Lower leg skin (tissue), 4 donors: Measurements from ENCODE around the gene PARM1. TPM values are rescaled to one million over a fixed set of nuclear protein-coding genes. Genes with fewer than 3 reads are reported as not detected.

Experiments used
- DNase-seq, 2 donors: peaks; one replicate each; pipeline ENCODE4 v3.0.0-alpha.2; 2019; ENCODE audit warnings: low spot score in 2 of 2
- H3K4me3 ChIP-seq: fragments of 200-600 bp; sonication (generic); 2 replicates; pipeline ENCODE4 v1.5.1; 2017; ENCODE audit warnings: mild to moderate bottlenecking, low read depth; ENCODE audit not compliant: poor library complexity, severe bottlenecking
- POLR2A ChIP-seq, 2 donors: fragments of 450-650 bp; IDR thresholded peaks; one replicate each; pipeline ENCODE4 v1.6.1; 2016 to 2017; ENCODE audit warnings: antibody characterized with exemption in 2 of 2, mild to moderate bottlenecking in 1 of 2, moderate library complexity in 1 of 2
- WGBS, 2 donors: methylation state at CpG; one replicate each; pipeline ENCODE4 v1.1.5; 2018; 5-methylcytosine and 5-hydroxymethylcytosine counted together
- intact Hi-C: fragments of 100-400 bp; cut with DNase I; formaldehyde crosslinking; loops from one replicate; pipeline ENCODE4 v1.15.0; 2023; ENCODE audit warnings: low total_unique reads
- total RNA-seq, 4 donors: library from RNA; depleted of rRNA; stranded (reverse); fragments of >200 nt; gene quantifications; one replicate each; pipeline ENCODE4 v1.1.0, GENCODE V29; 2016
- TF ChIP-seq, protein P1 (sequence below), 3 donors: fragments of 450-650 bp; IDR thresholded peaks; one replicate each; pipeline ENCODE4 v1.5.1; 2016; ENCODE audit warnings: antibody characterized with exemption in 3 of 3, mild to moderate bottlenecking in 3 of 3, moderate library complexity in 2 of 3

Gene PARM1
- total RNA-seq, 4 donors from 2014 or later, result 7.1 to 28.0 (median 10.9) TPM

DNA sequence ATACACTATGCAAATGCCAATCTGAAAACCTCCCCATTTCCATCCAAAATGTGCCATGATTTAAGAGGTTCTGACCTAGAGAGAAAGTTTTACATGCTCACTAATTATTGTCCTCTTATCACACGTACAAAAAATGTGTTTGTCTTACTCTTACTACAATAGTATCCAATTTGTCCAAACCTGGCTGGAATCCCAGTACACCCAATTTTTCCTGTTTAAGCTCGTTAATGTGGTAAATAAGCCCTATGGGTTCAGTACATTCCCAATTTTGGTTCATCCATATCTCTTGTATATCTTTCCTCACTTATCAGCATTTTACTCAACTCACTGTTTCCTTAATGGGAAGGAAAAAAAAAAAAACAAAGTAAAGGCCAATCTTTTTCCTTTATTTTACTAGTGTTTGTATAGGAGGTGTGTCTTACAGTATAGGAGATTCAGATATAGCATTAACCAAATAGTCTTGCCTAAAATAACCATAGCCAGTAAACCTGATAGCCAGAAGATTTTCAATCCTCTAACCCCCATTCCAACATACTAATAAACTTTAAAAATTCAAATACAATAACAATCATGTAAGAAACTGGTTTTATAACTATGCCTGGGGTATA is 109.8 kb downstream of the PARM1 start:
- WGBS, 2 donors, result 29 to 42% methylated on average over 2 of the region's 2 CpGs
- TF ChIP-seq, protein P1, sequence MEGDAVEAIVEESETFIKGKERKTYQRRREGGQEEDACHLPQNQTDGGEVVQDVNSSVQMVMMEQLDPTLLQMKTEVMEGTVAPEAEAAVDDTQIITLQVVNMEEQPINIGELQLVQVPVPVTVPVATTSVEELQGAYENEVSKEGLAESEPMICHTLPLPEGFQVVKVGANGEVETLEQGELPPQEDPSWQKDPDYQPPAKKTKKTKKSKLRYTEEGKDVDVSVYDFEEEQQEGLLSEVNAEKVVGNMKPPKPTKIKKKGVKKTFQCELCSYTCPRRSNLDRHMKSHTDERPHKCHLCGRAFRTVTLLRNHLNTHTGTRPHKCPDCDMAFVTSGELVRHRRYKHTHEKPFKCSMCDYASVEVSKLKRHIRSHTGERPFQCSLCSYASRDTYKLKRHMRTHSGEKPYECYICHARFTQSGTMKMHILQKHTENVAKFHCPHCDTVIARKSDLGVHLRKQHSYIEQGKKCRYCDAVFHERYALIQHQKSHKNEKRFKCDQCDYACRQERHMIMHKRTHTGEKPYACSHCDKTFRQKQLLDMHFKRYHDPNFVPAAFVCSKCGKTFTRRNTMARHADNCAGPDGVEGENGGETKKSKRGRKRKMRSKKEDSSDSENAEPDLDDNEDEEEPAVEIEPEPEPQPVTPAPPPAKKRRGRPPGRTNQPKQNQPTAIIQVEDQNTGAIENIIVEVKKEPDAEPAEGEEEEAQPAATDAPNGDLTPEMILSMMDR (IDR thresholded peaks at IDR 0.05), result no peak
- TF ChIP-seq POLR2A (IDR thresholded peaks at IDR 0.05), result no peak
- intact Hi-C loops, result no loop called here
- no peak overlapping the region for H3K4me3 ChIP-seq
- DNase-seq, result no peak

DNA sequence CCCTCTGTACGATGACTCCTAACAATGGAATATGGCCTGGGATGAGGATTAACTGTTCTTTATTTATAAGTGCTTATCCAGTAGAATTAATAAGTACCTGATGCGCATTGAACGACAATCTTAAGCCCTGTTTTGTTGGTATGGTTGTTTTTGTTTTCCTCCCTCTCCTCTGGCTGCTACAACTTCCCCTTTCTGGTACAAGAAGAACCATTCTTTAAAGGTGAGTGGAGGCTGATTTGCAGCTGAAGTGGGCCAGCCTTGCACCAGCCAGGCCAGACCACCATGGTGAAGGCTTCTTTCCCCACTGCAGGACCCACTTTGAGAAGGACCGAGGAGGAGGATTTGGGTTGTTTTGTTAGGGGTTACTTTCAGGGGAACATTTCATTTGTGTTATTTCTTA is 113.3 kb downstream of the PARM1 start:
- H3K4me3 ChIP-seq, result no peak overlapping the region
- DNase-seq, result no peak
- TF ChIP-seq, protein P1 (IDR thresholded peaks at IDR 0.05), result no peak
- no peak for TF ChIP-seq POLR2A (IDR thresholded peaks at IDR 0.05)
- intact Hi-C loops, result no loop called here
- WGBS, 2 donors, result 91 to 92% methylated on average over 4 of the region's 4 CpGs

DNA sequence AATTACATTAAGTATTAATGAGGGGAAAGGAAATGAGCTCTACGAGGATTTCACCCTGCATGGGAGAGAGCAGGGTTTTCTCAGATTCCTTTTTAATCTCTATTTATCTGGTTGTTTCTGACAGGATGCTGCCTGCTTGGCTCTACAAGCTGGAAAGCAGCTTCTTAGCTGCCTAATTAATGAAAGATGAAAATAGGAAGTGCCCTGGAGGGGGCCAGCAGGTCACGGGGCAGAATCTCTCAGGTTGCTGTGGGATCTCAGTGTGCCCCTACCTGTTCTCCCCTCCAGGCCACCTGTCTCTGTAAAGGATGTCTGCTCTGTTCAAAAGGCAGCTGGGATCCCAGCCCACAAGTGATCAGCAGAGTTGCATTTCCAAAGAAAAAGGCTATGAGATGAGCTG is 113.7 kb downstream of the PARM1 start:
- no peak for DNase-seq
- WGBS, 2 donors, result 47 to 67% methylated on average over 2 of the region's 2 CpGs
- intact Hi-C loops, result no loop called here
- TF ChIP-seq, protein P1 (IDR thresholded peaks at IDR 0.05), result no peak
- TF ChIP-seq POLR2A (IDR thresholded peaks at IDR 0.05), result no peak
- no peak overlapping the region for H3K4me3 ChIP-seq

DNA sequence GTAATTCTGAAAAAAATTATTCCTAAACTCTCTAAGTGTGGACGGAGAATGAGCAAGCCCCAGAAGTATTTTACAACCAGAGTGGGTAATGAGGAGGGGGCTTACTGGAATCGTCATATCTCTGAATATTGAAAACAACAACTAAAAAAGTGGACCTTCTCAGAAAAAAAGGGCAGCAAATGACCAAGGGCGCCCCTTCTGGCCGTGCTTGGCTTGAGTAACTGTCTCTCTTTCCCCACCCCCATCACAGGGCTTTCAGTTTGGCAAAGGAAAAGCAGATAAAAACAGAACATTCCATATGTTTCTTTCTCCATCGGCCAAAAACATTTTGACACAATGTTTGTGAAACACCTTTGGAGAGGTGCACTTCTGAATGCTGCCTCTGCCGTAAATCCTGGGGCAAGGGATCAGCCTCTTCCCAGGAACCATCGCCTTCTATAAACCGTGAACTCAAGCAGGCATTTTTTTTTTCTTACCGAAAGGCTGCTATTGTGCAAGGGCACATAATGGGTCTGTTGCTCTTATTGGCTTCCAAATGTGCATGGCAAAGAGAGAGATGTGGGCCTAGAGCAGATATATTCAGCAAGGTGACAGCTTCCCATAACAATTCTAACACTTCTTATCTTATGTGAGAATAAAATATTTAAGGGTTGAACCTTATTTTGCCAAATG is 115.4 kb downstream of the PARM1 start:
- DNase-seq, result no peak
- intact Hi-C loops, result no loop called here
- no peak overlapping the region for H3K4me3 ChIP-seq
- TF ChIP-seq, protein P1 (IDR thresholded peaks at IDR 0.05), result no peak
- no peak for TF ChIP-seq POLR2A (IDR thresholded peaks at IDR 0.05)
- WGBS, 2 donors, result 77 to 81% methylated on average over 9 of the region's 9 CpGs

DNA sequence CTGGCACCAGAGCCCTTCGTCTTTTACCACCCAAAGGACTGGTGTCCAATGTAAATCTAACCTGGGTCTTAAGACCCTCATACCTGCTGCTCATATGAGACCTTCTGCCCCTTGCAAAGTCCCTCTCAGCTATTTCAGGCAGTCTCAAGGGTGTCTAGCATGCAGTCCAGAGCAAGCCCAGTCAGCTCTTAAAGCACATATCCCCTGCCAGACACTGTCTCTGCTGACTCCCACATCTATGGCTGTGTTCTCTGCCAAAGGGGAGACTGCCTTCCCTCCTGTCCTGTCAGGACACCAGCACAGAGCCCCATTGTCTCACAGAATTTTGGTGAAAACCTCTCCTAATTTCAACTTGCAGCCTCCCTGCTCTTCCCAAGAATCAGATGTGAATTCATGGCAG is 118.5 kb downstream of the PARM1 start:
- whole genome bisulfite sequencing, 2 donors, result 86 to 96% methylated on average over 1 of the region's 1 CpG
- TF ChIP-seq, protein P1 (IDR thresholded peaks at IDR 0.05), result no peak
- TF ChIP-seq POLR2A (IDR thresholded peaks at IDR 0.05), result no peak
- H3K4me3 ChIP-seq, result no peak overlapping the region
- intact Hi-C loops, result no loop called here
- no peak for DNase-seq
